ENCODE measurements around the gene SFTA2.

DNA sequence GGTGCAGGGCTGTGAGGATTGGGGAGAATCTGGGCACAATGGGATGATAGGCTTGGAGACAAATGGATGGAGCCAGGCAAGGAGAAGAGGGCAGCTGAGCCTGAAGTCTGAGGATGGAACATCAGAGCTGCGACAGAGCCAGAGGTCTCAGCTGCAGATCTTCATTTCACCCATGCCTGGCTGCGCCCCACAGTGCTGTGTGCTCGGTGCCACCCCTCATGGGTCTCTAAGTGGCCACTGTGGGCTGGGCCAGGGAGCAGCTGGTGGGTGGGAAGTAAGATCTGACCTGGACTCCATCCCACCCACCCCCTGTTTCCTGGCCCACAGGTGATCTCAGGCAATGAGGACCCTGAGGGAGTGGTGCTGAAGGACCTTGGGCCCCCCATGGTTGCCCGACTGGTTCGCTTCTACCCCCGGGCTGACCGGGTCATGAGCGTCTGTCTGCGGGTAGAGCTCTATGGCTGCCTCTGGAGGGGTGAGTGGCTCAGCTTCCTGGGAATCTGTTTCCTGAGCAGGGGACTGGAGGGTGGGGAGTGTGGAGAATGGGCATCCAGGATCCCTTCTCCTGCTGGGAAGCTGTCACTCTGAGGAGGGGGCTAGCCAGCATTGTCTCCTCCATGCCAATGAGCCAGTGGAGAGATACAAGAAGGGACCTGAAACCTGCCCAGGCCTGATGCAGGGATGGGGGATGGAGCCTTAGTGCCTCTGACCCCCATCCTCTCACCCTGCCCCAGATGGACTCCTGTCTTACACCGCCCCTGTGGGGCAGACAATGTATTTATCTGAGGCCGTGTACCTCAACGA lies 41.1 kb downstream of the SFTA2 start:
- TF ChIP-seq, protein P1, sequence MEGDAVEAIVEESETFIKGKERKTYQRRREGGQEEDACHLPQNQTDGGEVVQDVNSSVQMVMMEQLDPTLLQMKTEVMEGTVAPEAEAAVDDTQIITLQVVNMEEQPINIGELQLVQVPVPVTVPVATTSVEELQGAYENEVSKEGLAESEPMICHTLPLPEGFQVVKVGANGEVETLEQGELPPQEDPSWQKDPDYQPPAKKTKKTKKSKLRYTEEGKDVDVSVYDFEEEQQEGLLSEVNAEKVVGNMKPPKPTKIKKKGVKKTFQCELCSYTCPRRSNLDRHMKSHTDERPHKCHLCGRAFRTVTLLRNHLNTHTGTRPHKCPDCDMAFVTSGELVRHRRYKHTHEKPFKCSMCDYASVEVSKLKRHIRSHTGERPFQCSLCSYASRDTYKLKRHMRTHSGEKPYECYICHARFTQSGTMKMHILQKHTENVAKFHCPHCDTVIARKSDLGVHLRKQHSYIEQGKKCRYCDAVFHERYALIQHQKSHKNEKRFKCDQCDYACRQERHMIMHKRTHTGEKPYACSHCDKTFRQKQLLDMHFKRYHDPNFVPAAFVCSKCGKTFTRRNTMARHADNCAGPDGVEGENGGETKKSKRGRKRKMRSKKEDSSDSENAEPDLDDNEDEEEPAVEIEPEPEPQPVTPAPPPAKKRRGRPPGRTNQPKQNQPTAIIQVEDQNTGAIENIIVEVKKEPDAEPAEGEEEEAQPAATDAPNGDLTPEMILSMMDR (IDR thresholded peaks at IDR 0.05): no peak
- no peak for TF ChIP-seq EZH2 (IDR thresholded peaks at IDR 0.05)
- TF ChIP-seq EZH2phosphoT487 (IDR thresholded peaks at IDR 0.05): no peak
